ENCODE measurements around the gene APC2. TPM values are rescaled to one million over a fixed set of nuclear protein-coding genes. Genes with fewer than 3 reads are reported as not detected.
"Not testable (repeated sequence)": the region's sequence is repeated elsewhere in the genome, so short reads cannot be mapped to it uniquely, and the experiment has no call there.

APC2 gene
- total RNA-seq, 1 experiment from 2014 or later = 1.1 TPM

- Histone ChIP-seq H3K4me1 (ENCODE audit: low read length) (no peaks in the 10 kb centered on the region), H3K9me2 (replicated peaks; ENCODE audit: insufficient read depth, low read length) (no peaks in the 10 kb centered on the region), H3K36me3 (ENCODE audit: insufficient read depth, low read length) (peaks cover 26% of the 10 kb centered on the region), H3K27me3 (ENCODE audit: low read length) (no peaks in the 10 kb centered on the region), H3K9ac (ENCODE audit: low read length) (no peak overlapping the region), H3K9me3 (ENCODE audit: low read length) (no peaks in the 10 kb centered on the region), H3K27ac (ENCODE audit: low read length) (no peak overlapping the region), H3K4me2 (ENCODE audit: low read depth, low read length, poor library complexity, severe bottlenecking) (no peak overlapping the region), H4K20me1 (ENCODE audit: insufficient read depth, low read depth, low read length) (peaks cover 64% of the 10 kb centered on the region), H3K4me3 (ENCODE audit: low read length) (no peak overlapping the region), H2AFZ (ENCODE audit: low read length) (no peak overlapping the region), H3K79me2 (ENCODE audit: low read length) (peaks cover 58% of the 10 kb centered on the region)
- DNase-seq = no peak
Measured at GRCh38 chr19:1418951-1419738, 30.8 kb upstream of the APC2 start.

- not testable (repeated sequence) for H2AFZ ChIP-seq (ENCODE audit: low read length); H3K4me1 ChIP-seq (ENCODE audit: low read length); DNase-seq; H3K27me3 ChIP-seq (ENCODE audit: low read length); H3K27ac ChIP-seq (ENCODE audit: low read length); H3K4me2 ChIP-seq (ENCODE audit: low read depth, low read length, poor library complexity, severe bottlenecking); H3K9me3 ChIP-seq (ENCODE audit: low read length); H3K4me3 ChIP-seq (ENCODE audit: low read length); H3K9ac ChIP-seq (ENCODE audit: low read length); H3K9me2 ChIP-seq (replicated peaks; ENCODE audit: insufficient read depth, low read length)
- peaks cover 50% of the 10 kb centered on the region for H3K79me2 ChIP-seq (ENCODE audit: low read length)
- H4K20me1 ChIP-seq (ENCODE audit: insufficient read depth, low read depth, low read length) = peaks cover 62% of the 10 kb centered on the region
- peaks cover 31% of the 10 kb centered on the region for H3K36me3 ChIP-seq (ENCODE audit: insufficient read depth, low read length)
Measured at GRCh38 chr19:1420085-1420484, 29.8 kb upstream of the APC2 start.

GRCh38 chr19:1420590-1420989 is 29.3 kb upstream of the APC2 start:
- Histone ChIP-seq H3K4me1 (ENCODE audit: low read length) (no peaks in the 10 kb centered on the region), H2AFZ (ENCODE audit: low read length) (no peak overlapping the region), H3K27ac (ENCODE audit: low read length) (no peak overlapping the region), H3K4me2 (ENCODE audit: low read depth, low read length, poor library complexity, severe bottlenecking) (no peak overlapping the region), H4K20me1 (ENCODE audit: insufficient read depth, low read depth, low read length) (peaks cover 62% of the 10 kb centered on the region), H3K27me3 (ENCODE audit: low read length) (no peaks in the 10 kb centered on the region), H3K36me3 (ENCODE audit: insufficient read depth, low read length) (peaks cover 35% of the 10 kb centered on the region), H3K4me3 (ENCODE audit: low read length) (no peak overlapping the region), H3K9me3 (ENCODE audit: low read length) (no peaks in the 10 kb centered on the region), H3K79me2 (ENCODE audit: low read length) (peaks cover 45% of the 10 kb centered on the region), H3K9me2 (replicated peaks; ENCODE audit: insufficient read depth, low read length) (no peaks in the 10 kb centered on the region), H3K9ac (ENCODE audit: low read length) (no peak overlapping the region)
- no peak for DNase-seq

- H4K20me1 ChIP-seq (ENCODE audit: insufficient read depth, low read depth, low read length) = peaks cover 60% of the 10 kb centered on the region
- H3K36me3 ChIP-seq (ENCODE audit: insufficient read depth, low read length) = peaks cover 42% of the 10 kb centered on the region
- H3K9ac ChIP-seq (ENCODE audit: low read length) = no peak overlapping the region
- H3K4me1 ChIP-seq (ENCODE audit: low read length) = no peaks in the 10 kb centered on the region
- H3K27ac ChIP-seq (ENCODE audit: low read length) = no peak overlapping the region
- no peak overlapping the region for H3K4me3 ChIP-seq (ENCODE audit: low read length)
- no peaks in the 10 kb centered on the region for H3K9me2 ChIP-seq (replicated peaks; ENCODE audit: insufficient read depth, low read length)
- no peak for DNase-seq
- peaks cover 37% of the 10 kb centered on the region for H3K79me2 ChIP-seq (ENCODE audit: low read length)
- H3K4me2 ChIP-seq (ENCODE audit: low read depth, low read length, poor library complexity, severe bottlenecking) = no peak overlapping the region
- no peak overlapping the region for H2AFZ ChIP-seq (ENCODE audit: low read length)
- no peaks in the 10 kb centered on the region for H3K9me3 ChIP-seq (ENCODE audit: low read length)
- no peaks in the 10 kb centered on the region for H3K27me3 ChIP-seq (ENCODE audit: low read length)
Measured at GRCh38 chr19:1421218-1421957, 28.5 kb upstream of the APC2 start.

- Histone ChIP-seq H3K27me3 (ENCODE audit: low read length) (no peaks in the 10 kb centered on the region), H3K4me1 (ENCODE audit: low read length) (no peaks in the 10 kb centered on the region), H3K9me2 (replicated peaks; ENCODE audit: insufficient read depth, low read length) (no peaks in the 10 kb centered on the region), H3K27ac (ENCODE audit: low read length) (no peak overlapping the region), H4K20me1 (ENCODE audit: insufficient read depth, low read depth, low read length) (peaks cover 56% of the 10 kb centered on the region), H3K9ac (ENCODE audit: low read length) (no peak overlapping the region), H2AFZ (ENCODE audit: low read length) (no peak overlapping the region), H3K79me2 (ENCODE audit: low read length) (peaks cover 31% of the 10 kb centered on the region), H3K4me3 (ENCODE audit: low read length) (no peak overlapping the region), H3K4me2 (ENCODE audit: low read depth, low read length, poor library complexity, severe bottlenecking) (no peak overlapping the region), H3K36me3 (ENCODE audit: insufficient read depth, low read length) (peaks cover 42% of the 10 kb centered on the region), H3K9me3 (ENCODE audit: low read length) (no peaks in the 10 kb centered on the region)
- no peak for DNase-seq
Measured at GRCh38 chr19:1421958-1422305, 28.0 kb upstream of the APC2 start.

- H3K27me3 ChIP-seq (ENCODE audit: low read length) = no peaks in the 10 kb centered on the region
- no peak overlapping the region for H2AFZ ChIP-seq (ENCODE audit: low read length)
- H3K9me3 ChIP-seq (ENCODE audit: low read length) = no peaks in the 10 kb centered on the region
- peaks cover 41% of the 10 kb centered on the region for H3K36me3 ChIP-seq (ENCODE audit: insufficient read depth, low read length)
- no peak overlapping the region for H3K9ac ChIP-seq (ENCODE audit: low read length)
- peaks cover 56% of the 10 kb centered on the region for H4K20me1 ChIP-seq (ENCODE audit: insufficient read depth, low read depth, low read length)
- peaks cover 27% of the 10 kb centered on the region for H3K79me2 ChIP-seq (ENCODE audit: low read length)
- H3K4me3 ChIP-seq (ENCODE audit: low read length) = no peak overlapping the region
- H3K27ac ChIP-seq (ENCODE audit: low read length) = no peak overlapping the region
- H3K4me1 ChIP-seq (ENCODE audit: low read length) = no peaks in the 10 kb centered on the region
- no peaks in the 10 kb centered on the region for H3K9me2 ChIP-seq (replicated peaks; ENCODE audit: insufficient read depth, low read length)
- no peak overlapping the region for H3K4me2 ChIP-seq (ENCODE audit: low read depth, low read length, poor library complexity, severe bottlenecking)
- DNase-seq = no peak
Measured at GRCh38 chr19:1422360-1422759, 27.6 kb upstream of the APC2 start.

GRCh38 chr19:1422943-1423342 is 27.0 kb upstream of the APC2 start:
- no peaks in the 10 kb centered on the region for H3K27me3 ChIP-seq (ENCODE audit: low read length)
- peaks cover 54% of the 10 kb centered on the region for H4K20me1 ChIP-seq (ENCODE audit: insufficient read depth, low read depth, low read length)
- H3K9ac ChIP-seq (ENCODE audit: low read length) = no peak overlapping the region
- no peak overlapping the region for H3K27ac ChIP-seq (ENCODE audit: low read length)
- H3K79me2 ChIP-seq (ENCODE audit: low read length) = peaks cover 24% of the 10 kb centered on the region
- peaks cover 41% of the 10 kb centered on the region for H3K36me3 ChIP-seq (ENCODE audit: insufficient read depth, low read length)
- no peak overlapping the region for H3K4me3 ChIP-seq (ENCODE audit: low read length)
- DNase-seq = no peak
- H2AFZ ChIP-seq (ENCODE audit: low read length) = no peak overlapping the region
- no peaks in the 10 kb centered on the region for H3K4me1 ChIP-seq (ENCODE audit: low read length)
- H3K9me3 ChIP-seq (ENCODE audit: low read length) = no peaks in the 10 kb centered on the region
- H3K4me2 ChIP-seq (ENCODE audit: low read depth, low read length, poor library complexity, severe bottlenecking) = no peak overlapping the region
- no peaks in the 10 kb centered on the region for H3K9me2 ChIP-seq (replicated peaks; ENCODE audit: insufficient read depth, low read length)

- no peak overlapping the region for H2AFZ ChIP-seq (ENCODE audit: low read length)
- no peak overlapping the region for H3K9ac ChIP-seq (ENCODE audit: low read length)
- H3K27me3 ChIP-seq (ENCODE audit: low read length) = no peaks in the 10 kb centered on the region
- H3K4me3 ChIP-seq (ENCODE audit: low read length) = no peak overlapping the region
- peaks cover 54% of the 10 kb centered on the region for H4K20me1 ChIP-seq (ENCODE audit: insufficient read depth, low read depth, low read length)
- no peaks in the 10 kb centered on the region for H3K9me3 ChIP-seq (ENCODE audit: low read length)
- H3K36me3 ChIP-seq (ENCODE audit: insufficient read depth, low read length) = peaks cover 41% of the 10 kb centered on the region
- H3K4me1 ChIP-seq (ENCODE audit: low read length) = no peaks in the 10 kb centered on the region
- no peak for DNase-seq
- H3K79me2 ChIP-seq (ENCODE audit: low read length) = peaks cover 18% of the 10 kb centered on the region
- H3K27ac ChIP-seq (ENCODE audit: low read length) = no peak overlapping the region
- H3K9me2 ChIP-seq (replicated peaks; ENCODE audit: insufficient read depth, low read length) = no peaks in the 10 kb centered on the region
- H3K4me2 ChIP-seq (ENCODE audit: low read depth, low read length, poor library complexity, severe bottlenecking) = no peak overlapping the region
Measured at GRCh38 chr19:1423436-1424191, 26.3 kb upstream of the APC2 start.
